Dermis blood vessel endothelial cell (primary cell): ENCODE measurements around the gene PRSS48. TPM values are rescaled to one million over a fixed set of nuclear protein-coding genes. Genes with fewer than 3 reads are reported as not detected.
"Not testable (repeated sequence)": the region's sequence is repeated elsewhere in the genome, so short reads cannot be mapped to it uniquely, and the experiment has no call there.

ENCODE experiments used
- DNase-seq: peaks from one replicate; pipeline ENCODE4 v3.0.0; 2010
- total RNA-seq: library from RNA; depleted of rRNA; stranded (reverse); fragments of >200 nt; gene quantifications from 2 replicates; pipeline ENCODE4 v1.2.3, GENCODE V29; 2014

Gene PRSS48
- total RNA-seq, 1 donor from 2014 or later: not detected

GRCh38 chr4:151319490-151319889, 42.5 kb downstream of the PRSS48 start:
- no peak for DNase-seq

- no peak for DNase-seq
These were observed 44.6 kb downstream of the PRSS48 start for GRCh38 chr4:151321586-151321985.

- DNase-seq: not testable (repeated sequence)
These were observed 45.2 kb downstream of the PRSS48 start for GRCh38 chr4:151322161-151322560.

GRCh38 chr4:151322570-151322969, 45.6 kb downstream of the PRSS48 start:
- DNase-seq: no peak

GRCh38 chr4:151323667-151324066, 46.7 kb downstream of the PRSS48 start:
- no peak for DNase-seq

GRCh38 chr4:151324124-151324751, 47.3 kb downstream of the PRSS48 start:
- DNase-seq: no peak

- DNase-seq: peak; percentile 74
These were observed 47.8 kb downstream of the PRSS48 start for GRCh38 chr4:151324752-151325110.

- DNase-seq: peak; percentile 81
These were observed 48.4 kb downstream of the PRSS48 start, which contains the start of gene SH3D19 for GRCh38 chr4:151325111-151325948. Gene SH3D19, minus strand, starts transcription at chr4:151325605. Its CDS starts 253 bp downstream, at chr4:151325352.

GRCh38 chr4:151325949-151326246, 48.9 kb downstream of the PRSS48 start:
- no peak for DNase-seq

GRCh38 chr4:151329217-151330007, 52.5 kb downstream of the PRSS48 start:
- DNase-seq: no peak

GRCh38 chr4:151331276-151332042, 54.5 kb downstream of the PRSS48 start:
- no peak for DNase-seq

- no peak for DNase-seq
These were observed 62.5 kb downstream of the PRSS48 start for GRCh38 chr4:151339467-151339866.

GRCh38 chr4:151340751-151341385, 63.9 kb downstream of the PRSS48 start:
- no peak for DNase-seq

Other genes with a start within 250 kb of the PRSS48 start
- gene RPS3A, start 177.5 kb upstream of the PRSS48 start, total RNA-seq: 1,744 and 3,064 TPM in 2 replicates
- gene SH3D19, start 48.4 kb downstream of the PRSS48 start, total RNA-seq: 50.2 and 67.3 TPM in 2 replicates
- 0.17 and 0.33 TPM in 2 replicates for gene FHIP1A, start 132.0 kb downstream of the PRSS48 start, total RNA-seq